GM18951 (cell line): Measurements from ENCODE around the gene NIP7.
A peak's percentile ranks its signal among the peaks of the same experiment; 100 is the strongest.

Experiments
- POLR2A ChIP-seq: IDR thresholded peaks from 4 replicates; pipeline ENCODE4 v1.6.1; 2011; ENCODE audit warnings: mild to moderate bottlenecking; ENCODE audit not compliant: insufficient read length, insufficient read depth; ENCODE audit errors: extremely low read depth
- in situ Hi-C: fragments of 300-500 bp; cut with MboI; formaldehyde crosslinking; loops from one replicate; pipeline ENCODE4 v1.12.0; 2022; ENCODE audit warnings: low sequenced_read_pairs, mixed read lengths, inconsistent platforms; ENCODE audit not compliant: unreplicated experiment

The NIP7 gene

DNA sequence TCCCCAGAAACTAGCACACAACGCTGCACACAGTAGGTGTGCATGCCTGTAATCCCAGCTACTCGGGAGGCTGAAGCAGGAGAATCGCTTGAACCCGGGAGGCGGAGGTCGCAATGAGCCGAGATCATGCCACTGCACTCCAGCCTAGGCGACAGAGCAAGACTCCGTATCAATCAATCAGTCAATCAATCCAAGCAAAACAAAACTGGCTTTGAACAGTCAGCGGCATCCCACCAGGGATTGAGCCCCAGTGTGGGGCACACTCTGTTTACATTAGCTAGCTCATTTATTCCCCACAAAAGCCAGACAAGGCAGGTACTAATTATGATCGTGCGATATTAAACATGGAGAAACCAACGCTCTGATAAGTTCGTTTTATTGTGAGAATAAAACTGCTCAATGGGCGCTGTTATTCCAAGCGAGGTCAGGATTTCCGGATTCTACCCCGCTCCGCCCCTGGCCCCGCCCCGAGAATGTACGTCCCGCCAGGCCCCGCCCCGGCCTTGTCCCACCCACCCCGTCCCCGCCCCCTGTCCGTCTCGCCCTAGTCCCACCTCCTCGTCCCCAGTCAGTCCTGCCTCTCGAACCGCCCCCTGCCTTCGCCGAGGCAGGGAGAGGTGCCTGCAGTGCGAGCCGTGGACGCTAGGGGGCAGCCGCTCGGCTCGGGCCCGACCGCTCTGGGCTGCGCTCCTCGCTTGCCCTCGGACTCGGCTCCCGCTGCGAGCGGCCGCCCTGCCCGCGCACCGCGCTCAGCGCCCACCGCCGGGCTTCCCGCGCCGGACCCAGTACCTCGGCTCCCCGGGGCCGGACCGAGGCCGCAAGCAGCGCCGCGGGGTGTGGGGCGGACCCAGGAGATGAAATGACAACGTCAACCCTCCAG is 28.7 kb upstream of the NIP7 start, which contains the start of gene VPS4A:
TSS of gene VPS4A (plus strand) at position 698 of the 880 bp plus-strand sequence. CDS start at position 860, 162 bp downstream.
- in situ Hi-C loops, result no loop called here
- TF ChIP-seq POLR2A, result peak; percentile 87

GRCh38 chr16:69311533-69312387 is 27.8 kb upstream of the NIP7 start:
- TF ChIP-seq POLR2A, result no peak
- in situ Hi-C loops, result no loop called here

- TF ChIP-seq POLR2A, result no peak
- in situ Hi-C loops, result no loop called here
Observed at GRCh38 chr16:69313469-69313868, 26.1 kb upstream of the NIP7 start.

DNA sequence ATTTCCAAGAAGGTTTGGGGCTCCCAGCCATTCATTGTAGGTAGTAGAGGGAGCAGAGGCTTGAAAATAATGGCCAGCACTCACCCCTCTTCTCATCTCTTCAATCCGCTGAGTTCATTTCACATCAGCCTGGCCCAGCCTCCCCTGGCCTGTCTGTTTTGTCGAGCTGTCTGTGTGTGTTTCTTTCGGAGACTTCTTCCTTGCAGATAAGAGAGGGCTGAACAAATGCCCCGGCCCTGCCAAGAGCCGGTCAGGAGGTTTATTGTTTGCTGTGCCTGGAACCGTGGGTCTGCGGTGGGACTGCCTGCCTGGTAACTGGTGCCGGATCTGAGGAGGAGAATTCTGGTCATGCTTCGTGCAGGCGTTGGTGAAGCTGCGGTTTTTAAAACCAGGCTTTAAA is 25.0 kb upstream of the NIP7 start:
- in situ Hi-C loops, result no loop called here
- no peak for TF ChIP-seq POLR2A

- in situ Hi-C loops, result no loop called here
- no peak for TF ChIP-seq POLR2A
Observed at GRCh38 chr16:69315486-69316311, 23.9 kb upstream of the NIP7 start.

DNA sequence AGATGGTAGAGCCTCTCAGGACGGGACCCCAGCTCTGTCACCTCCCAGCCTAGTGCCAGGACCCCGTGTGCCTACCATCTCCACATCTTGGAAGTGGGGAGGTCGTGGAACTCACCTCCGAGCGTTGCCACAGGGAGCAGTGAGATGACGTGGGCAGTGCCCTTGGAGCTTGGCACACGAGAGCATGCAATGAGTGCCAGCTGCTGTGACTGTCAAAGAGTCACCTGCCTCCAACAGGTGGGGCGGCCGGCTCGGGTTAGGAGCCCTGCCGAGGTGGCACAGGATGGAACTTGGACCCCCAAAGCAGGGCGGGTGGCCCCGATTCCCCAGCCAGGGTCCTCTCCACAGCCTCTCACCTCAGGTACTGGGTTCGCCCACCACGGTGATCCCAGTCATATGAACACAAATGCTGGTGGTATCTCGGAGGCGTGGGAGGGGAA is 23.0 kb upstream of the NIP7 start:
- in situ Hi-C loops, result no loop called here
- TF ChIP-seq POLR2A, result no peak

DNA sequence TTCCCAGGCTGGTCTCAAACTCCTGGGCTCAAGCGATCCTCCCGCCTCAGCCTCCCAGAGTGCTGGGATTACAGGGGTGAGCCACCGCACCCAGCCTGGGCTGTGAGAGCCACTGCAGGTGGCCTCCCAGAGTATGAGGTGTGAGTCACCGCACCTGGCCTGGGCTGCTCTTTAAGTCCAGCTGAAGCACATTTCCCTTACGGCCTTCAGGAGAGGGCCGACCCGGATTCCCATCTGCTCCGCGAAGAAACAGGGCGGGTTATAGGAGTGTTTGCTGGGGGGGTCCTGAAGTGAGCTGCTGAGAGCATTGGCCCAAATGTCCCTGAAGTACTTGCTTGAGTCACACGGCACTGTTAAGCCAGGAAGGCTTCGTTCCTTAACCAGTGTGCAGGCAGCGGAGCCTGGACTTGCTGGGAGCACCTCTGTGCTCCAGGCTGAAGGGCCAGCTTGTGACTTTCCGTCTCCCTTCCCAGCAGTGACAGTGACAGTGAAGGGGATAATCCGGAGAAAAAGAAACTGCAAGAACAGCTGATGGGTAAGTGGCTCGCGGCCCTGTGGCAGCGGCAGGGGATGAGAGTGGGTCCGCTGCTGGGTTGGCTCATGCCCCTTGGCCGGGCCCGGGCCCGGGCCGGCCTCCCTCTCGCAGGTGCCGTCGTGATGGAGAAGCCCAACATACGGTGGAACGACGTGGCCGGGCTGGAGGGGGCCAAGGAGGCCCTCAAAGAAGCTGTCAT is 21.2 kb upstream of the NIP7 start:
- in situ Hi-C loops, result no loop called here
- TF ChIP-seq POLR2A, result no peak

DNA sequence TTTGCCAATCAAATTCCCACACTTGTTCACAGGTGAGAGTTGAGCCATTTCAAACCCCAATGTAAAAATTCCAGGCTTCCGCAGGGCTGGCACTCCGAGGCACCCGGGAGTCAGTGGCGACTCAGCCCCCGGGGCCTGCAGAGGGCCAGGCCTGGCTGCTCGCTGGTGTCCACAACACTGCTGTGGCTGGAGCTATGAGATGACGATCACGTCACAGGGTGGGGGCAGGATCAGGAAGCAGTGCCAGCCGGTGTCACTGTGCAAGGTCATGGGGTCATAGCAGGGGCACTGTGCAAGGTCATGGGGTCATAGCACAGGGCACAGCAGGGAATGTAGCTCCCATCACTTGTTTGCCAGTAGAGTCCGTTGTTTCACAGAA is 20.7 kb upstream of the NIP7 start:
- TF ChIP-seq POLR2A, result no peak
- in situ Hi-C loops, result no loop called here

GRCh38 chr16:69319381-69319780 is 20.2 kb upstream of the NIP7 start:
- TF ChIP-seq POLR2A, result no peak
- in situ Hi-C loops, result no loop called here

GRCh38 chr16:69319826-69320739 is 19.5 kb upstream of the NIP7 start:
- in situ Hi-C loops, result no loop called here
- no peak for TF ChIP-seq POLR2A

GRCh38 chr16:69320740-69321073 is 18.9 kb upstream of the NIP7 start:
- peak; percentile 19 for TF ChIP-seq POLR2A
- in situ Hi-C loops, result no loop called here

DNA sequence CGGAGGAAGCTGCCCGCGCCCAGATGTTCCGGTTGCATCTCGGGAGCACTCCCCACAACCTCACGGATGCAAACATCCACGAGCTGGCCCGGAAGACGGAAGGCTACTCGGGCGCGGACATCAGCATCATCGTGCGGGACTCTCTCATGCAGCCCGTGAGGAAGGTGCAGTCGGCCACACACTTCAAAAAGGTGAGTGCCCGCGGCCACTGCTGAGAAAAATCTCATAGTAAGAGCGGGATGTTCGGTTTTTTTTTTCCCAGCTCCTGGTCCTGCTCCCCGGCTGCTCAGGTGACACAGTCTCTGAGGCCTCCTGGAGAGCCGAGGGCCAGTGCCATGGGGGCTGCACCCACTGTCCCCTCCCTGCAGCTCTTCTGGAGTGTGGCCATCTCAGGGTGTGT is 18.5 kb upstream of the NIP7 start:
- in situ Hi-C loops, result no loop called here
- no peak for TF ChIP-seq POLR2A

DNA sequence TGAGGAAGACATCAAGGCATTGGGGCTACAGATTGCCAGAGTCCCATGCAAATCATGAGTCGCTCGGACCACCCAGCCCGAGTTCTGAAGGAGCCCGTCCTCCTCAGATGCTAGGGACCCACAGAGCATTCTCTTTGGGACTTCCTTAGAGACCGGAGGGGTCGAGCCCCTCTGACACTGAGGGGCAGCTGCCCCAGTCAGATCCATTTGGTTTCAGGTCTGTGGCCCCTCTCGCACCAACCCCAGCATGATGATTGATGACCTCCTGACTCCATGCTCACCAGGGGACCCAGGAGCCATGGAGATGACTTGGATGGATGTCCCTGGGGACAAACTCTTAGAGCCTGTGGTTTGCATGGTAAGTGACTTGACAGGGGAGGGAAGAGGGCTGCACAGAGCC is 17.2 kb upstream of the NIP7 start:
- in situ Hi-C loops, result no loop called here

More for the DNA sequence above, 17.2 kb upstream of the NIP7 start:
- no peak for TF ChIP-seq POLR2A
